H9 (cell line): ENCODE results near the gene KLK13. TPM values are rescaled to one million over a fixed set of nuclear protein-coding genes. Genes with fewer than 3 reads are reported as not detected.

Source experiments
- DNase-seq: peaks from one replicate; pipeline ENCODE4 v3.0.0-alpha.2; 2017
- H2AFZ ChIP-seq: one replicate; pipeline ENCODE4 v1.6.1; 2013; ENCODE audit warnings: mild to moderate bottlenecking, low read length, control low read depth, moderate library complexity
- H2AK5ac ChIP-seq: 2 replicates; pipeline ENCODE4 v1.6.1; 2013; ENCODE audit warnings: low read length, control low read depth, mixed read lengths; ENCODE audit not compliant: insufficient read length
- H2BK120ac ChIP-seq: one replicate; pipeline ENCODE4 v1.6.1; 2013; ENCODE audit warnings: low read depth, mild to moderate bottlenecking, low read length, control low read depth, inconsistent platforms; ENCODE audit not compliant: poor library complexity, severe bottlenecking
- H2BK12ac ChIP-seq: 2 replicates; pipeline ENCODE4 v1.6.1; 2013; ENCODE audit warnings: low read length, control low read depth, mixed read lengths, low read depth; ENCODE audit not compliant: insufficient read length
- H2BK15ac ChIP-seq: 2 replicates; pipeline ENCODE4 v1.6.1; 2013; ENCODE audit warnings: low read depth, low read length, control low read depth
- H2BK20ac ChIP-seq: one replicate; pipeline ENCODE4 v1.6.1; 2013; ENCODE audit warnings: low read depth, mild to moderate bottlenecking, low read length, control low read depth, inconsistent platforms; ENCODE audit not compliant: poor library complexity, severe bottlenecking
- H2BK5ac ChIP-seq: 2 replicates; pipeline ENCODE4 v1.6.1; 2013; ENCODE audit warnings: low read length, control low read depth, mixed read lengths; ENCODE audit not compliant: insufficient read length
- H3K14ac ChIP-seq: 2 replicates; pipeline ENCODE4 v1.6.1; 2013; ENCODE audit warnings: low read length, control low read depth; ENCODE audit not compliant: insufficient read depth
- H3K18ac ChIP-seq: 2 replicates; pipeline ENCODE4 v1.6.1; 2013; ENCODE audit warnings: low read depth, mild to moderate bottlenecking, mixed read lengths, low read length, control low read depth; ENCODE audit not compliant: insufficient read length
- H3K23ac ChIP-seq: 2 replicates; pipeline ENCODE4 v1.6.1; 2013; ENCODE audit warnings: low read length, control low read depth, mixed read lengths, low read depth; ENCODE audit not compliant: insufficient read length
- H3K23me2 ChIP-seq: 2 replicates; pipeline ENCODE4 v1.6.1; 2013; ENCODE audit warnings: low read depth, mild to moderate bottlenecking, mixed read lengths, low read length, control low read depth; ENCODE audit not compliant: insufficient read length, poor library complexity, severe bottlenecking
- H3K27ac ChIP-seq: 2 replicates; pipeline ENCODE4 v1.5.1; 2013; ENCODE audit warnings: low read length, control low read depth, mixed read lengths, low read depth; ENCODE audit not compliant: insufficient read length
- H3K27me3 ChIP-seq: 2 replicates; pipeline ENCODE4 v1.6.1; 2013; ENCODE audit warnings: low read length, control low read depth, inconsistent platforms; ENCODE audit not compliant: insufficient read depth
- H3K4ac ChIP-seq: 2 replicates; pipeline ENCODE4 v1.6.1; 2013; ENCODE audit warnings: low read depth, mild to moderate bottlenecking, control low read depth, inconsistent platforms, low read length, moderate library complexity
- H3K4me1 ChIP-seq: 2 replicates; pipeline ENCODE4 v1.6.1; 2013; ENCODE audit warnings: low read length, control low read depth, inconsistent platforms; ENCODE audit not compliant: insufficient read depth
- H3K4me2 ChIP-seq: 2 replicates; pipeline ENCODE4 v1.6.1; 2013; ENCODE audit warnings: low read length, control low read depth, mixed read lengths; ENCODE audit not compliant: insufficient read length, insufficient read depth
- H3K56ac ChIP-seq: 2 replicates; pipeline ENCODE4 v1.6.1; 2013; ENCODE audit warnings: low read depth, mild to moderate bottlenecking, mixed read lengths, low read length, control low read depth; ENCODE audit not compliant: insufficient read length
- H3K79me1 ChIP-seq: 2 replicates; pipeline ENCODE4 v1.6.1; 2013; ENCODE audit warnings: low read depth, mild to moderate bottlenecking, moderate library complexity, low read length, control low read depth, inconsistent platforms; ENCODE audit not compliant: insufficient read depth, poor library complexity, severe bottlenecking
- H3K79me2 ChIP-seq: 2 replicates; pipeline ENCODE4 v1.6.1; 2013; ENCODE audit warnings: low read length, control low read depth, inconsistent platforms; ENCODE audit not compliant: insufficient read depth
- H3K9ac ChIP-seq: 2 replicates; pipeline ENCODE4 v1.6.1; 2013; ENCODE audit warnings: low read length, control low read depth, mixed read lengths; ENCODE audit not compliant: insufficient read length; ENCODE audit errors: extremely low read depth
- H3K9me3 ChIP-seq: one replicate; pipeline ENCODE4 v1.6.1; 2013; ENCODE audit warnings: low read depth, low read length, inconsistent platforms; ENCODE audit not compliant: control insufficient read depth
- H3T11ph ChIP-seq: one replicate; pipeline ENCODE4 v1.6.1; 2013; ENCODE audit warnings: mild to moderate bottlenecking, low read length, control low read depth, inconsistent platforms
- H4K20me1 ChIP-seq: one replicate; pipeline ENCODE4 v1.6.1; 2013; ENCODE audit not compliant: control insufficient read depth, insufficient read length, insufficient read depth
- H4K5ac ChIP-seq: 2 replicates; pipeline ENCODE4 v1.6.1; 2013; ENCODE audit warnings: low read depth, mild to moderate bottlenecking, mixed read lengths, low read length, control low read depth; ENCODE audit not compliant: insufficient read length
- H4K8ac ChIP-seq: replicated peaks from 2 replicates; pipeline ENCODE4 v1.6.1; 2013; ENCODE audit warnings: low read length, control low read depth, mixed read lengths, low read depth; ENCODE audit not compliant: insufficient read length
- H4K91ac ChIP-seq: 2 replicates; pipeline ENCODE4 v1.6.1; 2013; ENCODE audit warnings: low read depth, mild to moderate bottlenecking, moderate library complexity, mixed read lengths, low read length, control low read depth; ENCODE audit not compliant: insufficient read length
- H3K27ac Mint-ChIP-seq, 3 experiments: 2 replicates in 2 of 3; 3 replicates in 1 of 3; pipeline ENCODE4 v1.8.0; 2020 to 2021; ENCODE audit warnings: mixed read lengths in 3 of 3, mild to moderate bottlenecking in 1 of 3, moderate library complexity in 1 of 3
- H3K27me3 Mint-ChIP-seq: 2 replicates; pipeline ENCODE4 v1.8.0; 2021; ENCODE audit warnings: low read depth, mild to moderate bottlenecking, moderate library complexity, mixed read lengths
- H3K36me3 Mint-ChIP-seq, 3 experiments: 2 replicates in 2 of 3; 3 replicates in 1 of 3; pipeline ENCODE4 v1.8.0; 2020 to 2021; ENCODE audit warnings: low read depth in 3 of 3, mixed read lengths in 3 of 3; ENCODE audit not compliant: insufficient read depth in 1 of 3
- H3K4me1 Mint-ChIP-seq, 2 experiments: 2 replicates each; pipeline ENCODE4 v1.8.0; 2020; ENCODE audit warnings: mixed read lengths in 2 of 2
- H3K4me3 Mint-ChIP-seq, 2 experiments: 2 replicates in 1 of 2; 3 replicates in 1 of 2; pipeline ENCODE4 v1.8.0; 2020 to 2021; ENCODE audit warnings: mild to moderate bottlenecking in 2 of 2, mixed read lengths in 2 of 2, moderate library complexity in 1 of 2
- H3K9me3 Mint-ChIP-seq, 2 experiments: 2 replicates in 1 of 2; 3 replicates in 1 of 2; pipeline ENCODE4 v1.8.0; 2020; ENCODE audit warnings: mild to moderate bottlenecking in 2 of 2, mixed read lengths in 2 of 2, moderate library complexity in 1 of 2
- CTCF ChIP-seq: fragments of 200-600 bp; sonication (generic); conservative IDR thresholded peaks from 3 replicates; pipeline ENCODE4 v1.8.0; 2021; ENCODE audit warnings: antibody characterized with exemption, mild to moderate bottlenecking
- WGBS: extraction: QIAGEN DNeasy Blood & Tissue Kit; methylation state at CpG from one replicate; pipeline ENCODE4 v1.1.7; 2013; ENCODE audit warnings: missing lambda C conversion rate, low lambda C conversion rate, mixed read lengths; ENCODE audit not compliant: insufficient read length; ENCODE audit errors: extremely low coverage; 5-methylcytosine and 5-hydroxymethylcytosine counted together
- total RNA-seq: library from RNA; stranded (reverse); gene quantifications from 2 replicates; pipeline ENCODE4 v1.2.1, GENCODE V29; 2021

Gene KLK13
- total RNA-seq, 1 experiment from 2014 or later, result 4.2 TPM

GRCh38 chr19:51060973-51061372 is 3.9 kb downstream of the KLK13 start:
- Histone ChIP-seq H3K79me2 (no peaks in the 10 kb centered on the region), H2AK5ac (no peak overlapping the region), H3K4ac (no peak overlapping the region), H4K5ac (no peak overlapping the region), H3K4me1 (no peaks in the 10 kb centered on the region; the same call in 1 of the 2 replicates), H2BK120ac (no peak overlapping the region), H2BK5ac (no peak overlapping the region), H3K9ac (no peak overlapping the region), H2AFZ (no peak overlapping the region), H3T11ph (no peak overlapping the region), H4K20me1 (no peaks in the 10 kb centered on the region), H3K18ac (no peak overlapping the region), H3K4me2 (no peak overlapping the region), H3K79me1 (no peaks in the 10 kb centered on the region), H3K27ac (no peak overlapping the region), H2BK15ac (no peak overlapping the region), H3K14ac (no peak overlapping the region), H2BK20ac (no peak overlapping the region), H3K9me3 (no peaks in the 10 kb centered on the region), H2BK12ac (no peak overlapping the region), H3K27me3 (no peaks in the 10 kb centered on the region), H3K23ac (no peak overlapping the region), H3K23me2 (peaks cover 5% of the 10 kb centered on the region), H4K8ac (no peak overlapping the region), H4K91ac (no peak overlapping the region), H3K56ac (no peak overlapping the region)
- WGBS, result no CpG with 5 or more reads among the region's 1 CpG
- DNase-seq, result no peak
- Mint-ChIP-seq H3K4me1 (peaks cover 6 to 8% of the 10 kb centered on the region in 2 experiments), H3K27ac (no peak overlapping the region), H3K4me3 (no peak overlapping the region), H3K27me3 (peaks cover 4% of the 10 kb centered on the region), H3K9me3 (no peaks in the 10 kb centered on the region; a peak in 2 of 5 replicates), H3K36me3 (no peaks in the 10 kb centered on the region)
- TF ChIP-seq CTCF, result no peak
